Measurements from ENCODE around the gene C17orf107.

C17orf107 gene

GRCh38 chr17:4870855-4871254 is 28.5 kb upstream of the C17orf107 start:
- H3K4me3 Mint-ChIP-seq, result no peak overlapping the region
- no peaks in the 10 kb centered on the region for H3K27me3 Mint-ChIP-seq (ENCODE audit: low read depth)
- H3K27ac Mint-ChIP-seq, result no peak overlapping the region
- H3K36me3 Mint-ChIP-seq (ENCODE audit: low read depth), result peaks cover 15% of the 10 kb centered on the region
- no peaks in the 10 kb centered on the region for H3K9me3 Mint-ChIP-seq
- H3K4me1 Mint-ChIP-seq, result peaks cover 20% of the 10 kb centered on the region
- TF ChIP-seq CTCF (IDR thresholded peaks at IDR 0.05; ENCODE audit: unreplicated experiment in 3 of 3), result no peak

DNA sequence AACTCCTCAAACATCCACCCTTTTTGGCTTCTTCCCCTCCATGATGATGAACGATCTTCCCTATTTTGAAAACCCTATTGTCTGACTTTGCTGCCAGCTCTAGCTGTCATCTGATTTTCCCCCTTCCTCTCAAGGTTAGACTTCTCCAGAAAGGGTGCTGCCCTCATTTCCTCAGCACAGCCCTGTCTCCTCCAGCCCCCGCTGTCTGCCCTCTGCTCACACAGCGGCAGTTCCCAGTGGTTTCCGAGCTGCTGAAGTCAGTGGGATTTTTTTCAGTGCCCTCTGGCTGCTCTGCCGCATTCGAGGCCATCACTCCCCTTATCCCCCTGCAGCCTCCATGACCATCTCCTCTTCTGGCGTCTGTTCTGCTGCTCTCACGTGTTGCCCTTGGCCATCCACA is 26.6 kb upstream of the C17orf107 start:
- peak overlapping the region in 1 of 3 experiments; percentile 1 for H3K4me3 Mint-ChIP-seq
- H3K27ac Mint-ChIP-seq, result peak overlapping the region; percentile 0 to 84 (median 79)
- H3K4me1 Mint-ChIP-seq, result peaks cover 31% of the 10 kb centered on the region
- no peak for TF ChIP-seq CTCF (IDR thresholded peaks at IDR 0.05; ENCODE audit: unreplicated experiment in 3 of 3)
- no peaks in the 10 kb centered on the region for H3K27me3 Mint-ChIP-seq (ENCODE audit: low read depth)
- H3K36me3 Mint-ChIP-seq (ENCODE audit: low read depth), result peaks cover 19% of the 10 kb centered on the region
- no peaks in the 10 kb centered on the region for H3K9me3 Mint-ChIP-seq

DNA sequence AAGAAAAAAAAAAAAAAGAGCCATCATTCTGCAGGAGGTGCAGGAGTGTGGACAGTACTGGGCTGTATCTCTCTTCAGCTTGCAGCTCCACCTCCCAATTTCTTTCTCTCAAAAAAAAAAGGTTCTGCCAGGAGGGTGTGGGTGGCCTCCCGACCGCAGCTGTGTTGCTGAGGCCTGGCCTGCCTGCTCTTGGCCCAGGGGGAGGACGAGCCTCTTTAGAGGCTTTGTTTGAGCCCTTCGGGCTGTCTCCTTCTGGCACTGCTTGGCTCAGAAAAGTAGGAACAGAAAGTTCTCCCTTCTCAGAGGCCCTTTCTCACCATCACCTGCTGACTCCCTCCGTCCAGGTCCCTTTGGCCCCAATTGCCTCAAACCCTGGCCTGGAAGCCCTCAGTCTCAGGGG is 22.2 kb upstream of the C17orf107 start:
- H3K27me3 Mint-ChIP-seq (ENCODE audit: low read depth), result no peaks in the 10 kb centered on the region
- peak overlapping the region in 2 of 3 experiments; percentile 29 to 35 for H3K27ac Mint-ChIP-seq
- peaks cover 31% of the 10 kb centered on the region for H3K4me1 Mint-ChIP-seq
- no peaks in the 10 kb centered on the region for H3K9me3 Mint-ChIP-seq
- no peak for TF ChIP-seq CTCF (IDR thresholded peaks at IDR 0.05; ENCODE audit: unreplicated experiment in 3 of 3)
- H3K36me3 Mint-ChIP-seq (ENCODE audit: low read depth), result peaks cover 23% of the 10 kb centered on the region
- no peak overlapping the region for H3K4me3 Mint-ChIP-seq

DNA sequence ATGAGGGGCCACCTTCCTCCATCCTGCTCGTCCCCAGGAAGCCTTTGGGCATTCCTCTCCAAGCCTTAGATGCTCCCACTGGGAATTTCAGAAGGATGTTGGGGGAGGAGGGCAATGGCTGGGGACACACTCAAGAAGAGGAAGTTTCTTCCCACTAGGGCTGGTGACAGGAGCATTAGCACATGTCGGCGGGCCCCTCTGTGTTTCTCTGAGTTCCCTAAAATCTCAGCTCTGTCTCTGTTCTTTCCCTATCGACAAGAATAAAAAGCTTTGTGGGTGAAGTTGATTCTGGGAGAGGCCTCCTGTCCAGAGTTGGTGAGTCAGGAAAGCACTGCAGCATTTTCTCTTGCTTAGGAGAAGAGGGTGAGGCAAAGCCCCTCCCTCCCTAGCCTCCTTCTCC is 19.7 kb upstream of the C17orf107 start:
- no peak for TF ChIP-seq CTCF (IDR thresholded peaks at IDR 0.05; ENCODE audit: unreplicated experiment in 3 of 3)
- Mint-ChIP-seq H3K4me1 (peaks cover 15% of the 10 kb centered on the region), H3K9me3 (no peaks in the 10 kb centered on the region), H3K27ac (no peak overlapping the region), H3K4me3 (no peak overlapping the region), H3K36me3 (ENCODE audit: low read depth) (peaks cover 23% of the 10 kb centered on the region), H3K27me3 (ENCODE audit: low read depth) (no peaks in the 10 kb centered on the region)

DNA sequence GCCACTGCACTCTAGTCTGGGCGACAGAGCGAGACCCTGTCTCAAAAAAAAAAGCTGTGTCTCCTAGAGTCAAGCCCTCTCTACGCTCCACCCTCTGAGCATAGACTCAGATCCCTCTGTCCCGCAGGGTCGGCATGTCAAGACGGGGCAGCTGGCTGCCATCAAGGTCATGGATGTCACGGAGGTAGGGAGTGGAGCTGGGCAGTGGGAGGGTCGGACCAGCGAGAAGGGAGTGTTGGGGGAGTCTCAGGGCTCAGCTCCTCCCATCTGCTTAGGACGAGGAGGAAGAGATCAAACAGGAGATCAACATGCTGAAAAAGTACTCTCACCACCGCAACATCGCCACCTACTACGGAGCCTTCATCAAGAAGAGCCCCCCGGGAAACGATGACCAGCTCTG is 18.5 kb upstream of the C17orf107 start:
- Mint-ChIP-seq H3K4me3 (no peak overlapping the region), H3K4me1 (peaks cover 11% of the 10 kb centered on the region)

More for the DNA sequence above, 18.5 kb upstream of the C17orf107 start:
- Mint-ChIP-seq H3K36me3 (ENCODE audit: low read depth) (peaks cover 30% of the 10 kb centered on the region), H3K27ac (peak overlapping the region; percentile 13 to 54 (median 51)), H3K27me3 (ENCODE audit: low read depth) (no peaks in the 10 kb centered on the region), H3K9me3 (no peaks in the 10 kb centered on the region)
- TF ChIP-seq CTCF (IDR thresholded peaks at IDR 0.05; ENCODE audit: unreplicated experiment in 3 of 3), result no peak

Data from nephron (organoid).